Ishikawa (cell line): Measurements from ENCODE around the gene ZKSCAN3.

Experiments used
- CEBPB ChIP-seq: IDR thresholded peaks from 2 replicates; pipeline ENCODE4 v1.6.1; 2012
- MAX ChIP-seq: IDR thresholded peaks from 2 replicates; pipeline ENCODE4 v1.6.1; 2012
- NFIC ChIP-seq: IDR thresholded peaks from 2 replicates; pipeline ENCODE4 v1.6.1; 2012
- TCF12 ChIP-seq: IDR thresholded peaks from 2 replicates; pipeline ENCODE4 v1.6.1; 2012; ENCODE audit warnings: low read depth
- USF1 ChIP-seq: IDR thresholded peaks from 2 replicates; pipeline ENCODE4 v1.6.1; 2012
- YY1 ChIP-seq: IDR thresholded peaks from 2 replicates; pipeline ENCODE4 v1.6.1; 2012; ENCODE audit warnings: low read depth
- ZBTB7A ChIP-seq: IDR thresholded peaks from 2 replicates; pipeline ENCODE4 v1.6.1; 2012; ENCODE audit warnings: low read depth

ZKSCAN3 gene

GRCh38 chr6:28413681-28414080 is 63.9 kb downstream of the ZKSCAN3 start:
- TF ChIP-seq NFIC (no peak), ZBTB7A (no peak), USF1 (no peak), CEBPB (no peak), MAX (no peak), YY1 (no peak), TCF12 (no peak)
